ENCODE measurements around the gene MYO3A. TPM values are rescaled to one million over a fixed set of nuclear protein-coding genes. Genes with fewer than 3 reads are reported as not detected.

The MYO3A gene
- total and polyA plus RNA-seq, 7 donors: 0.03 to 0.32 (median 0.04) TPM; not detected in 3

DNA sequence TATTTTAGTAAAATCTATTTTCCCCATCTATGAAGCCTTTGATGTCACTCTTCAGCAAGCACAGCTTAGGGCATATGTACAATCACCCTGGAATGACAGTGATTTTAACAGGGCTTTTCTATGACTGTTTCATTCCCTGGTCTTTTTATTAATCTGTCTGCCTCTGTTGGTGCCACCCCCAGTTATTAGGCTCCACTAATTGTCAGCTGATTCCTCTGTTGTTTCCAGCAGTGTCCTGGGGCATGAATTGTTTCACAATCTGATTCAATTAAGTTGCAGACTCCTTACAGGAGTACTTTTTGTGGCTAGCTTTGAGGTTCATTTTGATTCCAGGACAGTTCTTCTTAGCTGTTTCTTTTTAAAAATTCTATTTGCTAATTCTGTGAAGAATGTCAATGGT, 38.6 kb downstream of the MYO3A start:
- intact Hi-C loops (cut with DNase I): no loop called here
- TF ChIP-seq, protein P1, sequence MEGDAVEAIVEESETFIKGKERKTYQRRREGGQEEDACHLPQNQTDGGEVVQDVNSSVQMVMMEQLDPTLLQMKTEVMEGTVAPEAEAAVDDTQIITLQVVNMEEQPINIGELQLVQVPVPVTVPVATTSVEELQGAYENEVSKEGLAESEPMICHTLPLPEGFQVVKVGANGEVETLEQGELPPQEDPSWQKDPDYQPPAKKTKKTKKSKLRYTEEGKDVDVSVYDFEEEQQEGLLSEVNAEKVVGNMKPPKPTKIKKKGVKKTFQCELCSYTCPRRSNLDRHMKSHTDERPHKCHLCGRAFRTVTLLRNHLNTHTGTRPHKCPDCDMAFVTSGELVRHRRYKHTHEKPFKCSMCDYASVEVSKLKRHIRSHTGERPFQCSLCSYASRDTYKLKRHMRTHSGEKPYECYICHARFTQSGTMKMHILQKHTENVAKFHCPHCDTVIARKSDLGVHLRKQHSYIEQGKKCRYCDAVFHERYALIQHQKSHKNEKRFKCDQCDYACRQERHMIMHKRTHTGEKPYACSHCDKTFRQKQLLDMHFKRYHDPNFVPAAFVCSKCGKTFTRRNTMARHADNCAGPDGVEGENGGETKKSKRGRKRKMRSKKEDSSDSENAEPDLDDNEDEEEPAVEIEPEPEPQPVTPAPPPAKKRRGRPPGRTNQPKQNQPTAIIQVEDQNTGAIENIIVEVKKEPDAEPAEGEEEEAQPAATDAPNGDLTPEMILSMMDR (IDR thresholded peaks at IDR 0.05): no peak
- H3K4me1 ChIP-seq: no peaks in the 10 kb centered on the region
- ATAC-seq (no peak), DNase-seq (no peak)
- H3K27me3 ChIP-seq (ENCODE audit: insufficient read depth in 3 of 3, low read length in 2 of 3): no peaks in the 10 kb centered on the region
- H3K4me3 ChIP-seq: no peak overlapping the region
- H3K9me3 ChIP-seq: no peaks in the 10 kb centered on the region
- H3K27ac ChIP-seq: no peak overlapping the region
- H3K36me3 ChIP-seq (ENCODE audit: insufficient read depth in 1 of 2, low read depth in 1 of 2): no peaks in the 10 kb centered on the region

DNA sequence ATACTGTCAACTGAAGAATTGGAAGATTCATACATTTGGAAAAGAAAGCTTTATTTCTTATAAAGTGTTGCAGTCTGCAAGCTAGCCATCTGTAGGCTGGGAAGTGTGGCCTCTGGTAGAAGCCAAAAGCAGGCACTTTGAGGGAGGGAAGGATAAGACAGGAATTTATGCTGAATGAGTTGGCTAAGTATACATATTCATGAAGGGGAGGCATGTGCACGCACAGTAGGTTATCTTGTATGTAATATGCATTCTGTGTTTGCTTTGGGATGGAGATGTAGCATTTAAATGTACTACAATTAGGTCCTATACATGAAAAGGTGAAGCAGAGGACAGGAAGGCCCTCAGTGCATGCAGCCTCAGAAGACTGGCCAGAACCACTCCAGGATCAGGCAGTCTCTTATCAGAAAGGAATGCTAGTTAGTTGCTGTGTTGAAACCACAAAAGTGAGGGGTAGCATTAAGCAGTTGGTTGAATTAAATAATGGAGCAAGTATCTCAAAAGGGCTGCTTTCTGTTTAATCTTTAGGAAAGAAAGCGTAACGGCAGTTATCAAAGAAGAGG, 40.9 kb downstream of the MYO3A start:
- WGBS, 3 donors: 82 to 94% (median 84%) methylated on average over 3 of the region's 3 CpGs
- ATAC-seq: no peak
- no peaks in the 10 kb centered on the region for H3K9me3 ChIP-seq
- intact Hi-C loops (cut with DNase I): no loop called here
- H3K36me3 ChIP-seq (ENCODE audit: insufficient read depth in 1 of 2, low read depth in 1 of 2): no peaks in the 10 kb centered on the region
- DNase-seq: no peak
- no peak overlapping the region for H3K27ac ChIP-seq
- TF ChIP-seq, protein P1 (IDR thresholded peaks at IDR 0.05): no peak
- H3K4me3 ChIP-seq: no peak overlapping the region
- H3K27me3 ChIP-seq (ENCODE audit: insufficient read depth in 3 of 3, low read length in 2 of 3): no peaks in the 10 kb centered on the region
- no peaks in the 10 kb centered on the region for H3K4me1 ChIP-seq

DNA sequence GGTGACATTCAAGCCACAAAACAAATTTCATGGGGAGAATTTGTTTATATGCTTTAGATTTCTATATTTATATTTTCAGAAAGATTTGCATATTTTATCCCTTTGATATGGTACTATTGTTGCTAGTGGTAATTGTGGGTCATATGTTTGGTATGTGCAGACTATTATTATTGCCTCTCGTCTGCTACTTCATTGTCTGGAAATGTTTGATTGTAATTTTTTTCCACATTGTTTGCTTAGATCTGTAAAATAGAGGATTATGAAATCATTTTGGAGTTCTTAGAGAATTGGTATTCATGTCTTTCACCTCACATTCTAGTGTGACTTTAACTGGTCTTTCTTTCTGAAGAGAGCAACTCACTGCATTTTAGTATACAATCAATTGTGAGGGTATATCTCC, 44.7 kb downstream of the MYO3A start:
- WGBS, 3 donors: 84 to 89% (median 87%) methylated on average over 1 of the region's 1 CpG
- no peaks in the 10 kb centered on the region for H3K27me3 ChIP-seq (ENCODE audit: insufficient read depth in 3 of 3, low read length in 2 of 3)
- no peak overlapping the region for H3K27ac ChIP-seq
- H3K9me3 ChIP-seq: no peaks in the 10 kb centered on the region
- no peaks in the 10 kb centered on the region for H3K4me1 ChIP-seq
- H3K4me3 ChIP-seq: no peak overlapping the region
- intact Hi-C loops (cut with DNase I): no loop called here
- DNase-seq (no peak), ATAC-seq (no peak)
- TF ChIP-seq, protein P1 (IDR thresholded peaks at IDR 0.05): no peak
- no peaks in the 10 kb centered on the region for H3K36me3 ChIP-seq (ENCODE audit: insufficient read depth in 1 of 2, low read depth in 1 of 2)

DNA sequence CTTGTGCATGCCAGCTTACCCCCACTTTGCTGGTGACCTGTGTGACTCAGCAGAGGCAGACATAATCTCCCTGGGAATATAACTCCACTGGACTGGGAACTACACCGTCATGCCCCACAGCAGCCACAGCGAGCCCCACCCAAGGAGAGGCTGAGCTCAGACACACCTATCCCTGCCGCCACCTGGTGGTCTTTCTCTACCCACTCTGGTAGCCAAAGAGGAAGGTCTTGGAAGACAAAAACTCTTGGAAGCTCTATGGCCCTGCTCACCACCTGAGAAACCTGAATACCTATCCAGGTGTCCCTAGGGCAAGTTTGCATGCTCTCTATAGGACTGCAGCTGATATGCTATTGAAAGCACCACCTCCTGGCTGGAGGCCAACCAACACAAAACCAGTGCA, 48.1 kb downstream of the MYO3A start:
- Histone ChIP-seq H3K9me3 (no peaks in the 10 kb centered on the region), H3K27me3 (ENCODE audit: insufficient read depth in 3 of 3, low read length in 2 of 3) (no peaks in the 10 kb centered on the region), H3K4me1 (no peaks in the 10 kb centered on the region), H3K27ac (no peak overlapping the region), H3K4me3 (no peak overlapping the region), H3K36me3 (ENCODE audit: insufficient read depth in 1 of 2, low read depth in 1 of 2) (no peaks in the 10 kb centered on the region)
- intact Hi-C loops (cut with DNase I): no loop called here
- TF ChIP-seq, protein P1 (IDR thresholded peaks at IDR 0.05): no peak
- no peak for DNase-seq
- ATAC-seq: no peak
- 58 to 84% (median 77%) methylated on average over 3 of the region's 3 CpGs for WGBS, 3 donors

DNA sequence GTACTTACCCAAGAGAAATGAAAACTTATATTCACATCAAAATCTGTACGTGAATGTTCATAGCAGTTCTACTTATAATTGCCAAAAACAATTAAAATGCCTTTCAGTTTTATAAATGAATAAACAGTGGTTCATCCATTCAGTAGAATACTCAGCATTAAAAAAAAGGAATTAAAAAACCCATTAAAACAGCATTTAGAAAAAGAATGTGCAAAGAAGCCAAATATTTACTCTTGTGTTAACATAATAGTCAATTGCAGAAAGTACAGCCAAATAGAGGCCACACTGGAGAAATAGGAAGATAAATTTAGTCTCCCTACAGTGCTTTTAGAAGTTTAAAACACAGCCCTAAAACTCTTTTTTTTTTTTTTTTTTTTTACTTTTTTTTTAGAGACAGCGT, 54.6 kb downstream of the MYO3A start:
- TF ChIP-seq, protein P1 (IDR thresholded peaks at IDR 0.05): no peak
- intact Hi-C loops (cut with DNase I): no loop called here

More for the DNA sequence above, 54.6 kb downstream of the MYO3A start:
- DNase-seq: no peak
- no peak for ATAC-seq
- Histone ChIP-seq H3K4me1 (no peaks in the 10 kb centered on the region), H3K9me3 (no peaks in the 10 kb centered on the region), H3K4me3 (no peak overlapping the region), H3K27me3 (ENCODE audit: insufficient read depth in 3 of 3, low read length in 2 of 3) (no peaks in the 10 kb centered on the region), H3K27ac (no peak overlapping the region), H3K36me3 (ENCODE audit: insufficient read depth in 1 of 2, low read depth in 1 of 2) (no peaks in the 10 kb centered on the region)
- WGBS, 3 donors: 48 to 81% (median 79%) methylated on average over 2 of the region's 2 CpGs
